ENCODE data around the gene CFAP43. TPM values are rescaled to one million over a fixed set of nuclear protein-coding genes. Genes with fewer than 3 reads are reported as not detected.
A peak's percentile ranks its signal among the peaks of the same experiment; 100 is the strongest.

CFAP43 gene
- total and polyA plus RNA-seq, 2 experiments from 2014 or later = 0.24 to 0.44 TPM

- Histone ChIP-seq H3K4me2 (no peak overlapping the region), H3K27ac (ENCODE audit: low read depth) (no peak overlapping the region), H2AFZ (peak overlapping the region; percentile 67; the same call in 1 of the 2 replicates), H3K4me1 (ENCODE audit: insufficient read depth) (peaks cover 6% of the 10 kb centered on the region; the same call in 1 of the 2 replicates), H3K4me3 (no peak overlapping the region), H4K20me1 (replicated peaks; ENCODE audit: insufficient read depth) (no peaks in the 10 kb centered on the region), H3K36me3 (ENCODE audit: insufficient read depth) (no peaks in the 10 kb centered on the region; the same call in 1 of the 2 replicates), H3K79me2 (replicated peaks; ENCODE audit: insufficient read depth) (no peaks in the 10 kb centered on the region), H3K9me2 (ENCODE audit: insufficient read depth) (no peaks in the 10 kb centered on the region), H3F3A (replicated peaks; ENCODE audit: low read depth) (no peaks in the 10 kb centered on the region), H3K27me3 (ENCODE audit: insufficient read depth) (no peaks in the 10 kb centered on the region)
- Mint-ChIP-seq H3K4me1 (peaks cover 4% of the 10 kb centered on the region), H3K9me3 (peaks cover 5% of the 10 kb centered on the region; the same call in 1 of the 3 replicates), H3K27ac (no peak overlapping the region), H3K4me3 (no peak overlapping the region), H3K27me3 (ENCODE audit: insufficient read depth, low read depth, poor library complexity) (no peaks in the 10 kb centered on the region), H3K36me3 (ENCODE audit: low read depth) (peaks cover 3% of the 10 kb centered on the region; the same call in 1 of the 3 replicates)
- ATAC-seq = no peak
- no peak for TF ChIP-seq STAT1 (IDR thresholded peaks at IDR 0.05; ENCODE audit: unreplicated experiment)
- no peak for TF ChIP-seq CTCF (conservative IDR thresholded peaks at IDR 0.05; ENCODE audit: low read depth in 2 of 2)
- no peak for TF ChIP-seq NANOG (IDR thresholded peaks at IDR 0.05; ENCODE audit: borderline replicate concordance)
- TF ChIP-seq ZNF331 (CRISPR knock-in tag; IDR thresholded peaks at IDR 0.05; ENCODE audit: low read depth) = no peak
- TF ChIP-seq CREB1 (CRISPR knock-in tag; IDR thresholded peaks at IDR 0.05; ENCODE audit: low read depth) = no peak
- no peak for TF ChIP-seq ZNF114 (CRISPR knock-in tag; IDR thresholded peaks at IDR 0.05)
- no peak for TF ChIP-seq REST (IDR thresholded peaks at IDR 0.05; ENCODE audit: unreplicated experiment)
- no peak for TF ChIP-seq EZH2phosphoT487 (IDR thresholded peaks at IDR 0.05; ENCODE audit: unreplicated experiment)
- no peak for TF ChIP-seq ZNF462 (CRISPR knock-in tag; IDR thresholded peaks at IDR 0.05)
- TF ChIP-seq POLR2AphosphoS5 (IDR thresholded peaks at IDR 0.05; ENCODE audit: low read depth) = no peak
- TF ChIP-seq ETS1 (IDR thresholded peaks at IDR 0.05) = no peak
- no peak for TF ChIP-seq JUNB (IDR thresholded peaks at IDR 0.05; ENCODE audit: unreplicated experiment)
- no peak for TF ChIP-seq EZH2 (IDR thresholded peaks at IDR 0.05; ENCODE audit: low read depth, unreplicated experiment)
- DNase-seq (ENCODE audit: low spot score) = no peak
These were observed 130.3 kb downstream of the CFAP43 start for GRCh38 chr10:104101902-104102301.

All from GM23338 (cell line).